Cardiac muscle cell (in vitro differentiated cells and primary cell): ENCODE results near the gene PAXIP1. TPM values are rescaled to one million over a fixed set of nuclear protein-coding genes. Genes with fewer than 3 reads are reported as not detected.

Source experiments
- DNase-seq, 2 donors: peaks; one replicate each; pipeline versions ENCODE4 v3.0.0 to v3.0.0-alpha.2; 2010 to 2017; ENCODE audit warnings: low read depth in 1 of 2, low spot score in 1 of 2
- H3K27ac ChIP-seq: fragments of 200-600 bp; sonication (generic); 2 replicates; pipeline ENCODE4 v1.5.1; 2016
- H3K27me3 ChIP-seq: fragments of 200-600 bp; sonication (generic); 2 replicates; pipeline ENCODE4 v1.6.0; 2016; ENCODE audit warnings: control low read depth
- H3K36me3 ChIP-seq: fragments of 200-600 bp; sonication (generic); 2 replicates; pipeline ENCODE4 v1.5.1; 2016; ENCODE audit warnings: control low read depth
- H3K4me1 ChIP-seq: fragments of 200-600 bp; sonication (generic); 2 replicates; pipeline ENCODE4 v1.8.1; 2017; ENCODE audit warnings: low read depth, mild to moderate bottlenecking, mixed run types
- H3K4me3 ChIP-seq: fragments of 200-600 bp; sonication (generic); 2 replicates; pipeline ENCODE4 v1.5.1; 2016; ENCODE audit warnings: mild to moderate bottlenecking
- H3K9me3 ChIP-seq: fragments of 200-600 bp; sonication (generic); 2 replicates; pipeline ENCODE4 v1.5.1; 2017; ENCODE audit warnings: low read depth, mild to moderate bottlenecking, control low read depth
- CTCF ChIP-seq: IDR thresholded peaks from 2 replicates; pipeline ENCODE4 v1.5.1; 2012; ENCODE audit warnings: low read depth, mild to moderate bottlenecking, low read length
- polyA plus RNA-seq: library from polyadenylated mRNA; unstranded; fragments of >200 nt; fragmentation: Nextera tagmentation; extraction: Ambion mirVana; gene quantifications from 2 replicates; pipeline ENCODE4 v1.2.1, GENCODE V29; 2016
- total RNA-seq: library from RNA; depleted of rRNA; stranded (reverse); fragments of >200 nt; gene quantifications from 2 replicates; pipeline ENCODE4 v1.2.3, GENCODE V29; 2016

PAXIP1 gene
- total and polyA plus RNA-seq, 2 experiments from 2014 or later, result 3.7 to 11.2 TPM

- no peak overlapping the region for H3K4me3 ChIP-seq
- no peaks in the 10 kb centered on the region for H3K9me3 ChIP-seq
- no peak overlapping the region for H3K27ac ChIP-seq
- no peak for TF ChIP-seq CTCF
- DNase-seq, result no peak
- H3K27me3 ChIP-seq, result peaks cover 4% of the 10 kb centered on the region
- H3K36me3 ChIP-seq, result no peaks in the 10 kb centered on the region
- no peaks in the 10 kb centered on the region for H3K4me1 ChIP-seq
These were observed 84.2 kb downstream of the PAXIP1 start for GRCh38 chr7:154918741-154919140.

GRCh38 chr7:154918266-154918665 lies 84.7 kb downstream of the PAXIP1 start:
- Histone ChIP-seq H3K4me3 (no peak overlapping the region), H3K9me3 (no peaks in the 10 kb centered on the region), H3K27me3 (peaks cover 4% of the 10 kb centered on the region), H3K4me1 (no peaks in the 10 kb centered on the region), H3K27ac (no peak overlapping the region), H3K36me3 (no peaks in the 10 kb centered on the region)
- DNase-seq, result no peak
- no peak for TF ChIP-seq CTCF

- no peaks in the 10 kb centered on the region for H3K9me3 ChIP-seq
- H3K4me3 ChIP-seq, result no peak overlapping the region
- TF ChIP-seq CTCF, result no peak
- DNase-seq, result no peak
- H3K4me1 ChIP-seq, result no peaks in the 10 kb centered on the region
- no peak overlapping the region for H3K27ac ChIP-seq
- no peaks in the 10 kb centered on the region for H3K36me3 ChIP-seq
- H3K27me3 ChIP-seq, result peaks cover 4% of the 10 kb centered on the region
These were observed 85.1 kb downstream of the PAXIP1 start for GRCh38 chr7:154917808-154918160.

- H3K27ac ChIP-seq, result no peak overlapping the region
These were observed 85.8 kb downstream of the PAXIP1 start for GRCh38 chr7:154916856-154917807.

GRCh38 chr7:154916381-154916780 lies 86.5 kb downstream of the PAXIP1 start:
- H3K4me3 ChIP-seq, result no peak overlapping the region
- H3K4me1 ChIP-seq, result no peaks in the 10 kb centered on the region
- peaks cover 4% of the 10 kb centered on the region for H3K27me3 ChIP-seq
- H3K36me3 ChIP-seq, result no peaks in the 10 kb centered on the region
- DNase-seq, result no peak
- no peak overlapping the region for H3K27ac ChIP-seq
- H3K9me3 ChIP-seq, result no peaks in the 10 kb centered on the region
- no peak for TF ChIP-seq CTCF

More at GRCh38 chr7:154916856-154917807, 85.8 kb downstream of the PAXIP1 start:
- no peak for TF ChIP-seq CTCF
- Histone ChIP-seq H3K4me1 (no peaks in the 10 kb centered on the region), H3K36me3 (no peaks in the 10 kb centered on the region), H3K4me3 (no peak overlapping the region), H3K27me3 (peaks cover 4% of the 10 kb centered on the region), H3K9me3 (no peaks in the 10 kb centered on the region)
- no peak for DNase-seq
